ENCODE results near the gene HHIP. TPM values are rescaled to one million over a fixed set of nuclear protein-coding genes. Genes with fewer than 3 reads are reported as not detected.

Gene HHIP
- total and polyA plus RNA-seq, 2 of the 13 experiments (the other 11 are each of a cell fraction or from before 2014, with no cell fraction given), result not detected

DNA sequence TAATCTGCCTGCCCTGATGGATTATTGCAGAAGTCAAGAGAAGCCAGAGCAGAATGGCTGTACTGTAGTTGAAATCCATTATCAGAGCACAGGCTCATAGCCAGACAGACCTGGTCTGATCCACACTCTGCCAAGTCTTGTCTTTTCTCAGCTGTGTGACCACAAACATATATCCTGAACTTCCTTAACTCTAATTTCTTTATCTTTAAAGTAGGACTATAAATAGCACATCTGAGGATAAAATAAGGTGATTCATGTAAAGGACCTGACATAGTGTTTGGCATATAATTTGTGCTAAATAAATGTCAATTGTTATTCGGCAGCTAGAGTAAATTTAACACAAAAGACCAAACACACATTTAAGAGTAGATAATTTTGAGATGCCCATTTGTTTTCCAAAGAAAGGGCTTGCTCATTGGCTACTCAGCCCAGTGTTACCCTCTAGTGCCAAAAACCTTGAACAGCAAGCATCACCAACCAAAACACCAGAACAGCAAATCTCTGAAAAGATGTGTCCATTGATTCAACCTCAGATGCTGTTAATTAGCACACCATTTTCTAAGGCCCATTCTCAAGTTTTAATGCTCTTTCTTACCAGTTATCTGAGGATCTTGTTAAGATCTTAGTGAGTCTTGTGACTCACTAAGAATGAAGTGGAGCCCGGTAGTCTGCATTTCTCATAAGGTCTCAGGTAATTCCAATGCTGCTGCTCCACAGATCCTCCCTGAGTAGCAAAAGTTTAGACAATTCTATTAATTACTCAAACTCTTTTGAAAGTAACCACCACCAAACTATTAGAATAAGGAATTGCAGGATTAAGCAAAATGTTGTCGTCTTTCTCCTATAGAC lies 108.8 kb downstream of the HHIP start:
- no TSS peak for BruUV-seq (replicated peaks)
- Histone ChIP-seq H3K27ac (ENCODE audit: extremely low read length, insufficient read depth, low read length) (no peak overlapping the region), H4K20me1 (ENCODE audit: insufficient read depth, low read length) (no peaks in the 10 kb centered on the region), H3K9ac (ENCODE audit: insufficient read depth, low read depth, low read length) (no peak overlapping the region), H3K4me3 (replicated peaks in 1 of 3; ENCODE audit: insufficient read depth in 1 of 3, low read depth in 2 of 3, low read length in 3 of 3) (no peak overlapping the region), H3K79me2 (ENCODE audit: insufficient read depth, low read length) (no peaks in the 10 kb centered on the region), H3K36me3 (replicated peaks in 1 of 2; ENCODE audit: control insufficient read depth in 1 of 2, insufficient read depth in 2 of 2, low read length in 2 of 2) (no peaks in the 10 kb centered on the region), H3K9me3 (ENCODE audit: low read length) (no peaks in the 10 kb centered on the region), H3K27me3 (ENCODE audit: control insufficient read depth in 1 of 2, insufficient read depth in 2 of 2, low read length in 2 of 2) (no peaks in the 10 kb centered on the region), H2AFZ (ENCODE audit: low read length) (no peak overlapping the region), H3K4me1 (ENCODE audit: insufficient read depth, low read length) (no peaks in the 10 kb centered on the region), H3K4me2 (ENCODE audit: low read depth, low read length) (no peak overlapping the region)
- ATAC-seq, result no peak
- in situ Hi-C loops (cut with HindIII; ENCODE audit: extremely low pct_ligation_motif_present, low pct_unique_long_range_greater_than_20kb), result no loop called here
- no peak for TF ChIP-seq KDM5B (CRISPR knock-in tag; IDR thresholded peaks at IDR 0.05; ENCODE audit: borderline replicate concordance)
- no peak for TF ChIP-seq PAF1 (CRISPR knock-in tag; IDR thresholded peaks at IDR 0.05)
- TF ChIP-seq ZNF432 (CRISPR knock-in tag; IDR thresholded peaks at IDR 0.05; ENCODE audit: borderline replicate concordance), result no peak
- TF ChIP-seq, protein P1, sequence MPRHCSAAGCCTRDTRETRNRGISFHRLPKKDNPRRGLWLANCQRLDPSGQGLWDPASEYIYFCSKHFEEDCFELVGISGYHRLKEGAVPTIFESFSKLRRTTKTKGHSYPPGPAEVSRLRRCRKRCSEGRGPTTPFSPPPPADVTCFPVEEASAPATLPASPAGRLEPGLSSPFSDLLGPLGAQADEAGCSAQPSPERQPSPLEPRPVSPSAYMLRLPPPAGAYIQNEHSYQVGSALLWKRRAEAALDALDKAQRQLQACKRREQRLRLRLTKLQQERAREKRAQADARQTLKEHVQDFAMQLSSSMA (CRISPR knock-in tag; IDR thresholded peaks at IDR 0.05), result no peak
- 0 out of 2 replicates have a peak, but pooled peaks have one; percentile 16 for TF ChIP-seq STAG1 (CRISPR knock-in tag; IDR thresholded peaks at IDR 0.05)
- TF ChIP-seq, protein P2, sequence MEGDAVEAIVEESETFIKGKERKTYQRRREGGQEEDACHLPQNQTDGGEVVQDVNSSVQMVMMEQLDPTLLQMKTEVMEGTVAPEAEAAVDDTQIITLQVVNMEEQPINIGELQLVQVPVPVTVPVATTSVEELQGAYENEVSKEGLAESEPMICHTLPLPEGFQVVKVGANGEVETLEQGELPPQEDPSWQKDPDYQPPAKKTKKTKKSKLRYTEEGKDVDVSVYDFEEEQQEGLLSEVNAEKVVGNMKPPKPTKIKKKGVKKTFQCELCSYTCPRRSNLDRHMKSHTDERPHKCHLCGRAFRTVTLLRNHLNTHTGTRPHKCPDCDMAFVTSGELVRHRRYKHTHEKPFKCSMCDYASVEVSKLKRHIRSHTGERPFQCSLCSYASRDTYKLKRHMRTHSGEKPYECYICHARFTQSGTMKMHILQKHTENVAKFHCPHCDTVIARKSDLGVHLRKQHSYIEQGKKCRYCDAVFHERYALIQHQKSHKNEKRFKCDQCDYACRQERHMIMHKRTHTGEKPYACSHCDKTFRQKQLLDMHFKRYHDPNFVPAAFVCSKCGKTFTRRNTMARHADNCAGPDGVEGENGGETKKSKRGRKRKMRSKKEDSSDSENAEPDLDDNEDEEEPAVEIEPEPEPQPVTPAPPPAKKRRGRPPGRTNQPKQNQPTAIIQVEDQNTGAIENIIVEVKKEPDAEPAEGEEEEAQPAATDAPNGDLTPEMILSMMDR (CRISPR knock-in tag; IDR thresholded peaks at IDR 0.05), result 0 out of 2 replicates have a peak, but pooled peaks have one; percentile 5
- WGBS (ENCODE audit: low lambda C conversion rate), result 54% methylated on average over 3 of the region's 3 CpGs
- intact Hi-C loops (cut with micrococcal nuclease; ENCODE audit: unreplicated experiment), result no loop called here
- ChIA-PET POLR2A (no interaction called here), CTCF (ENCODE audit: low intra/inter-chr PET ratio, low total read pairs) (no interaction called here)
- no peak for FAIRE-seq
- no peak for DNase-seq (ENCODE audit: low spot score)

All from HepG2 (cell line).